Liver (tissue), 9 donors: ENCODE results near the gene GHRHR. TPM values are rescaled to one million over a fixed set of nuclear protein-coding genes. Genes with fewer than 3 reads are reported as not detected.

Source experiments
- DNase-seq: peaks from one replicate; pipeline ENCODE4 v3.0.0-alpha.2; 2017; ENCODE audit warnings: low spot score
- H3K27ac ChIP-seq, 2 donors: one replicate each; pipeline ENCODE4 v1.7.0; 2013; ENCODE audit warnings: inconsistent platforms in 2 of 2, low read length in 2 of 2, control low read depth in 1 of 2, low read depth in 1 of 2, mild to moderate bottlenecking in 1 of 2
- H3K27me3 ChIP-seq, 4 donors: one replicate each; pipeline versions ENCODE4 v1.6.1 to v1.7.0; 2013; ENCODE audit warnings: low read length in 3 of 4, inconsistent platforms in 1 of 4, mild to moderate bottlenecking in 1 of 4, moderate library complexity in 1 of 4; ENCODE audit not compliant: control insufficient read depth in 4 of 4, insufficient read depth in 4 of 4
- H3K36me3 ChIP-seq, 4 donors: one replicate each; pipeline versions ENCODE4 v1.6.1 to v1.7.0; 2013; ENCODE audit warnings: low read length in 3 of 4, mild to moderate bottlenecking in 3 of 4, low read depth in 1 of 4, moderate library complexity in 1 of 4; ENCODE audit not compliant: control insufficient read depth in 4 of 4, insufficient read depth in 3 of 4
- H3K4me1 ChIP-seq, 4 donors: one replicate each; pipeline versions ENCODE4 v1.6.1 to v1.7.0; 2013; ENCODE audit warnings: low read length in 3 of 4, mild to moderate bottlenecking in 3 of 4, moderate library complexity in 1 of 4; ENCODE audit not compliant: control insufficient read depth in 4 of 4, insufficient read depth in 4 of 4
- H3K4me3 ChIP-seq, 3 donors: one replicate each; pipeline versions ENCODE4 v1.6.1 to v1.7.0; 2013; ENCODE audit warnings: low read length in 3 of 3, control low read depth in 1 of 3, low read depth in 1 of 3, mild to moderate bottlenecking in 1 of 3
- H3K9ac ChIP-seq, 2 donors: one replicate each; pipeline ENCODE4 v1.7.0; 2013; ENCODE audit warnings: low read length in 2 of 2, mild to moderate bottlenecking in 2 of 2, moderate library complexity in 2 of 2, control low read depth in 1 of 2, low read depth in 1 of 2
- H3K9me3 ChIP-seq, 4 donors: one replicate each; pipeline versions ENCODE4 v1.6.1 to v1.7.0; 2013; ENCODE audit warnings: low read length in 3 of 4; ENCODE audit not compliant: control insufficient read depth in 4 of 4
- ATF3 ChIP-seq: IDR thresholded peaks from 2 replicates; pipeline ENCODE4 v1.6.1; 2016; ENCODE audit warnings: antibody characterized with exemption
- EGR1 ChIP-seq, 2 donors: IDR thresholded peaks; 2 replicates each; pipeline ENCODE4 v1.6.1; 2016 to 2018; ENCODE audit warnings: antibody characterized with exemption in 2 of 2, low read depth in 2 of 2
- FOXA1 ChIP-seq: IDR thresholded peaks from 2 replicates; pipeline ENCODE4 v1.6.1; 2016; ENCODE audit warnings: antibody characterized with exemption
- FOXA2 ChIP-seq: IDR thresholded peaks from 2 replicates; pipeline ENCODE4 v1.6.1; 2016; ENCODE audit warnings: antibody characterized with exemption
- GABPA ChIP-seq, 2 donors: IDR thresholded peaks in 1 of 2; conservative IDR thresholded peaks in 1 of 2; 2 replicates each; pipeline ENCODE4 v1.6.1; 2016; ENCODE audit warnings: antibody characterized with exemption in 2 of 2, mild to moderate bottlenecking in 1 of 2, moderate library complexity in 1 of 2
- HNF4A ChIP-seq, 2 donors: conservative IDR thresholded peaks; 2 replicates each; pipeline ENCODE4 v1.6.1; 2016; ENCODE audit warnings: antibody characterized with exemption in 2 of 2, mild to moderate bottlenecking in 2 of 2
- HNF4G ChIP-seq: IDR thresholded peaks from 2 replicates; pipeline ENCODE4 v1.6.1; 2016; ENCODE audit warnings: antibody characterized with exemption
- JUND ChIP-seq, 2 donors: IDR thresholded peaks; 2 replicates each; pipeline ENCODE4 v1.6.1; 2016; ENCODE audit warnings: antibody characterized with exemption in 2 of 2
- MAX ChIP-seq: IDR thresholded peaks from 2 replicates; pipeline ENCODE4 v1.6.1; 2016; ENCODE audit warnings: antibody characterized with exemption
- RAD21 ChIP-seq, 2 donors: IDR thresholded peaks; 2 replicates each; pipeline ENCODE4 v1.6.1; 2016; ENCODE audit warnings: antibody characterized with exemption in 2 of 2, mild to moderate bottlenecking in 2 of 2
- RXRA ChIP-seq, 2 donors: IDR thresholded peaks; 2 replicates each; pipeline ENCODE4 v1.6.1; 2017 to 2018; ENCODE audit warnings: antibody characterized with exemption in 2 of 2, mild to moderate bottlenecking in 1 of 2
- SP1 ChIP-seq: IDR thresholded peaks from 2 replicates; pipeline ENCODE4 v1.6.1; 2018; ENCODE audit warnings: antibody characterized with exemption, mild to moderate bottlenecking
- YY1 ChIP-seq: IDR thresholded peaks from 2 replicates; pipeline ENCODE4 v1.6.1; 2016; ENCODE audit warnings: antibody characterized with exemption, mild to moderate bottlenecking
- ZBTB33 ChIP-seq: IDR thresholded peaks from 2 replicates; pipeline ENCODE4 v1.6.1; 2016; ENCODE audit warnings: antibody characterized with exemption
- WGBS: extraction: QIAGEN DNeasy Blood & Tissue Kit; methylation state at CpG from one replicate; pipeline ENCODE4 v1.1.7; 2013; 5-methylcytosine and 5-hydroxymethylcytosine counted together
- polyA plus RNA-seq, 2 donors: library from polyadenylated mRNA; stranded (reverse) in 1 of 2; unstranded in 1 of 2; fragments of 200-250 nt in 1 of 2; fragments of >200 nt in 1 of 2; fragmentation: Nextera tagmentation in 1 of 2; extraction: Ambion mirVana in 1 of 2; gene quantifications; one replicate each; pipeline versions ENCODE4 v1.2.1 to v1.2.3, GENCODE V29; 2013 to 2015
- total RNA-seq, 2 donors: library from RNA; depleted of rRNA; stranded (reverse); fragments of >200 nt; gene quantifications; one replicate each; pipeline ENCODE4 v1.2.3, GENCODE V29; 2014
- TF ChIP-seq, protein P1 (sequence below): IDR thresholded peaks from 2 replicates; pipeline ENCODE4 v1.6.1; 2016; ENCODE audit warnings: antibody characterized with exemption, mild to moderate bottlenecking
- donor health status: healthy.
- donor health status: healthy.
- donor health status: healthy.
- donor health status: healthy.
- donor health status: healthy.

The GHRHR gene
- total and polyA plus RNA-seq, 4 donors = 0.46 to 0.50 TPM; not detected in 2

- Histone ChIP-seq H3K9me3 (no peaks in the 10 kb centered on the region), H3K4me3 (no peak overlapping the region), H3K27ac (no peak overlapping the region), H3K27me3 (no peaks in the 10 kb centered on the region), H3K36me3 (no peaks in the 10 kb centered on the region), H3K9ac (no peak overlapping the region), H3K4me1 (peaks cover 0 to 7% (median 1%) of the 10 kb centered on the region in 4 donors)
- TF ChIP-seq EGR1 (IDR thresholded peaks at IDR 0.05; ENCODE audit: low read depth in 2 of 2) (no peak), RAD21 (IDR thresholded peaks at IDR 0.05) (no peak), ATF3 (no peak)
- DNase-seq = no peak
- WGBS = 57% methylated on average over 3 of the region's 3 CpGs
Measured at GRCh38 chr7:30971440-30971839, 7.7 kb downstream of the GHRHR start.

DNA sequence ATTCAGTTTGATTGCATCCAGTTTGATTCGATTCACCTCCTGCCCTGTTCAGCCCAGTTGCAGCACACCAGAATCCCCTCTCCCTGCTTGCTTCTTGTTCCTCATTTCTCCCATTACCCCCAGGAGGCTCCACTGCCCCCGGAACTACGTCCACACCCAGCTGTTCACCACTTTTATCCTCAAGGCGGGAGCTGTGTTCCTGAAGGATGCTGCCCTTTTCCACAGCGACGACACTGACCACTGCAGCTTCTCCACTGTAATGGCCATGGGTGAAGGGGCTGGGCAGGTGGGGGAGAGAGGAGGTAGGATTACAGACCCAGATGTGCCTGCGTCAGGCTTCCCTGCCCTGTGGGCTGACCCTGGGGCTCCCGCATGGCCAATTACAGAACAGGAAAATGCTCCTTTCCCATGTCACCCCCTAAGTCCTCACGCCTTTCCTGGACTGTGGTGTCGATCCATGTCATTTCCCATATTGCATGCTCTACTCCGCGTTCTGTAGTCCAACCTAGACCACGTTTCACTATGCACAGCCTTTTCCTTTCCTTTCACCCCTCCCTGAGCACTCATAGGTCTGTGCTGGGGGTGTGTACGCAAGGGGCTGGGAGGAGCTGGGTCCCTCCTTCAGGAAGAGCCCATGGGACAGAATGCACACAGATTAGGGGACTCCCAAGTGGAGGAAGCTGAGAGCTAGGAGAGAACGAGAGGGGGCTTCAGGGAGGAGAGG, 8.2 kb downstream of the GHRHR start:
- Histone ChIP-seq H3K27me3 (no peaks in the 10 kb centered on the region), H3K9me3 (no peaks in the 10 kb centered on the region), H3K4me1 (peaks cover 0 to 7% (median 1%) of the 10 kb centered on the region in 4 donors), H3K4me3 (no peak overlapping the region), H3K36me3 (no peaks in the 10 kb centered on the region), H3K27ac (no peak overlapping the region), H3K9ac (no peak overlapping the region)
- WGBS = 59% methylated on average over 15 of the region's 15 CpGs
- peak; percentile 24 for DNase-seq
- TF ChIP-seq EGR1 (IDR thresholded peaks at IDR 0.05; ENCODE audit: low read depth in 2 of 2) (no peak), JUND (IDR thresholded peaks at IDR 0.05) (no peak), MAX (no peak), HNF4A (conservative IDR thresholded peaks at IDR 0.05) (no peak), ZBTB33 (no peak), YY1 (no peak), RXRA (IDR thresholded peaks at IDR 0.05) (no peak), HNF4G (no peak), RAD21 (IDR thresholded peaks at IDR 0.05) (no peak)
- TF ChIP-seq, protein P1, sequence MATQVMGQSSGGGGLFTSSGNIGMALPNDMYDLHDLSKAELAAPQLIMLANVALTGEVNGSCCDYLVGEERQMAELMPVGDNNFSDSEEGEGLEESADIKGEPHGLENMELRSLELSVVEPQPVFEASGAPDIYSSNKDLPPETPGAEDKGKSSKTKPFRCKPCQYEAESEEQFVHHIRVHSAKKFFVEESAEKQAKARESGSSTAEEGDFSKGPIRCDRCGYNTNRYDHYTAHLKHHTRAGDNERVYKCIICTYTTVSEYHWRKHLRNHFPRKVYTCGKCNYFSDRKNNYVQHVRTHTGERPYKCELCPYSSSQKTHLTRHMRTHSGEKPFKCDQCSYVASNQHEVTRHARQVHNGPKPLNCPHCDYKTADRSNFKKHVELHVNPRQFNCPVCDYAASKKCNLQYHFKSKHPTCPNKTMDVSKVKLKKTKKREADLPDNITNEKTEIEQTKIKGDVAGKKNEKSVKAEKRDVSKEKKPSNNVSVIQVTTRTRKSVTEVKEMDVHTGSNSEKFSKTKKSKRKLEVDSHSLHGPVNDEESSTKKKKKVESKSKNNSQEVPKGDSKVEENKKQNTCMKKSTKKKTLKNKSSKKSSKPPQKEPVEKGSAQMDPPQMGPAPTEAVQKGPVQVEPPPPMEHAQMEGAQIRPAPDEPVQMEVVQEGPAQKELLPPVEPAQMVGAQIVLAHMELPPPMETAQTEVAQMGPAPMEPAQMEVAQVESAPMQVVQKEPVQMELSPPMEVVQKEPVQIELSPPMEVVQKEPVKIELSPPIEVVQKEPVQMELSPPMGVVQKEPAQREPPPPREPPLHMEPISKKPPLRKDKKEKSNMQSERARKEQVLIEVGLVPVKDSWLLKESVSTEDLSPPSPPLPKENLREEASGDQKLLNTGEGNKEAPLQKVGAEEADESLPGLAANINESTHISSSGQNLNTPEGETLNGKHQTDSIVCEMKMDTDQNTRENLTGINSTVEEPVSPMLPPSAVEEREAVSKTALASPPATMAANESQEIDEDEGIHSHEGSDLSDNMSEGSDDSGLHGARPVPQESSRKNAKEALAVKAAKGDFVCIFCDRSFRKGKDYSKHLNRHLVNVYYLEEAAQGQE = no peak

GRCh38 chr7:30973292-30973691, 9.5 kb downstream of the GHRHR start:
- Histone ChIP-seq H3K4me3 (no peak overlapping the region), H3K9me3 (no peaks in the 10 kb centered on the region), H3K36me3 (no peaks in the 10 kb centered on the region), H3K27ac (no peak overlapping the region), H3K9ac (no peak overlapping the region), H3K27me3 (no peaks in the 10 kb centered on the region), H3K4me1 (peaks cover 0 to 7% (median 1%) of the 10 kb centered on the region in 4 donors)
- WGBS = 69% methylated on average over 3 of the region's 3 CpGs
- no peak for DNase-seq
- TF ChIP-seq FOXA2 (no peak), RAD21 (IDR thresholded peaks at IDR 0.05) (no peak), ATF3 (no peak), SP1 (no peak), YY1 (no peak), FOXA1 (no peak), RXRA (IDR thresholded peaks at IDR 0.05) (no peak), GABPA (IDR thresholded peaks at IDR 0.05 in 1 of 2, conservative IDR thresholded peaks at IDR 0.05 in 1 of 2) (no peak), ZBTB33 (no peak), HNF4A (conservative IDR thresholded peaks at IDR 0.05) (no peak)
